CD4-positive, alpha-beta T cell (primary cell): ENCODE measurements around the gene WDR38. TPM values are rescaled to one million over a fixed set of nuclear protein-coding genes. Genes with fewer than 3 reads are reported as not detected.
A peak's percentile ranks its signal among the peaks of the same experiment; 100 is the strongest.

ENCODE experiments used
- ATAC-seq: fragments of 200-7000 bp; cut with Tn5 transposase; one replicate; pipeline ENCODE4 v1.10.0; 2022; ENCODE audit warnings: mild to moderate bottlenecking; ENCODE audit not compliant: poor library complexity
- CTCF ChIA-PET: fragments of 350-600 bp; sonication (Branson Sonifier 250); formaldehyde crosslinking; loops from one replicate; lab custom pipeline; 2021; ENCODE audit warnings: antibody characterized with exemption, inconsistent platforms; lab: Charles Lee
- POLR2A ChIA-PET: fragments of 350-600 bp; sonication (Branson Sonifier 250); formaldehyde crosslinking; loops from one replicate; lab custom pipeline; 2021; ENCODE audit warnings: antibody characterized with exemption, inconsistent platforms; lab: Charles Lee
- DNase-seq, 14 experiments: peaks; one replicate each; pipeline ENCODE4 v3.0.0-alpha.2; 2013 to 2020; ENCODE audit warnings: mixed read lengths in 2 of 14
- H3K27ac ChIP-seq, 2 donors: one replicate each; pipeline versions ENCODE4 v1.5.1 to v1.7.0; 2013; ENCODE audit warnings: low read length in 2 of 2, low read depth in 1 of 2, mild to moderate bottlenecking in 1 of 2
- H3K27me3 ChIP-seq, 2 experiments: 1 replicate in 1 of 2; 2 replicates in 1 of 2; pipeline versions ENCODE4 v1.6.1 to v1.7.0; 2013; ENCODE audit warnings: low read length in 2 of 2, control low read depth in 1 of 2, mild to moderate bottlenecking in 1 of 2, moderate library complexity in 1 of 2; ENCODE audit not compliant: insufficient read depth in 2 of 2, control insufficient read depth in 1 of 2
- H3K36me3 ChIP-seq: one replicate; pipeline ENCODE4 v1.6.1; 2013; ENCODE audit warnings: low read length, control low read depth; ENCODE audit not compliant: insufficient read depth
- H3K4me1 ChIP-seq: one replicate; pipeline ENCODE4 v1.6.1; 2013; ENCODE audit warnings: low read length, control low read depth; ENCODE audit not compliant: insufficient read depth
- H3K4me3 ChIP-seq: one replicate; pipeline ENCODE4 v1.5.1; 2013; ENCODE audit warnings: mild to moderate bottlenecking, low read length, moderate library complexity
- H3K9me3 ChIP-seq, 2 experiments: 1 replicate in 1 of 2; 2 replicates in 1 of 2; pipeline versions ENCODE4 v1.6.1 to v1.7.0; 2013; ENCODE audit warnings: low read length in 2 of 2, mild to moderate bottlenecking in 2 of 2, control low read depth in 1 of 2, moderate library complexity in 1 of 2; ENCODE audit not compliant: control insufficient read depth in 1 of 2, insufficient read depth in 1 of 2
- H3K27ac Mint-ChIP-seq: one replicate; pipeline ENCODE4 v1.8.0; 2020; ENCODE audit warnings: mixed read lengths
- H3K27me3 Mint-ChIP-seq: one replicate; pipeline ENCODE4 v1.8.0; 2021; ENCODE audit warnings: mixed read lengths
- H3K36me3 Mint-ChIP-seq: one replicate; pipeline ENCODE4 v1.8.0; 2021; ENCODE audit warnings: low read depth, mixed read lengths
- H3K4me1 Mint-ChIP-seq: one replicate; pipeline ENCODE4 v1.8.0; 2021; ENCODE audit warnings: low read depth, mixed read lengths
- H3K4me3 Mint-ChIP-seq: one replicate; pipeline ENCODE4 v1.8.0; 2020; ENCODE audit warnings: mild to moderate bottlenecking, mixed read lengths
- H3K9me3 Mint-ChIP-seq: one replicate; pipeline ENCODE4 v1.8.0; 2020; ENCODE audit warnings: mixed read lengths
- intact Hi-C, 2 experiments: fragments of 100-400 bp; cut with DNase I in 1 of 2; cut with micrococcal nuclease in 1 of 2; formaldehyde crosslinking; loops; one replicate each; pipeline versions ENCODE4 v1.15.1 to v1.9.0; 2023 to 2025; cut with DNase I, micrococcal nuclease
- total RNA-seq, 174 experiments: library from RNA in 2 of 174; stranded (reverse) in 2 of 174; gene quantifications; one replicate each; pipeline ENCODE4 v1.2.3 and lab custom pipeline; 2021 to 2026
- TF ChIP-seq, protein P1 (sequence below): fragments of 200-600 bp; IDR thresholded peaks from one replicate; pipeline ENCODE4 v1.8.0; 2022; ENCODE audit warnings: antibody characterized with exemption, mild to moderate bottlenecking

WDR38 gene
- total RNA-seq, 2 experiments from 2014 or later, result not detected

DNA sequence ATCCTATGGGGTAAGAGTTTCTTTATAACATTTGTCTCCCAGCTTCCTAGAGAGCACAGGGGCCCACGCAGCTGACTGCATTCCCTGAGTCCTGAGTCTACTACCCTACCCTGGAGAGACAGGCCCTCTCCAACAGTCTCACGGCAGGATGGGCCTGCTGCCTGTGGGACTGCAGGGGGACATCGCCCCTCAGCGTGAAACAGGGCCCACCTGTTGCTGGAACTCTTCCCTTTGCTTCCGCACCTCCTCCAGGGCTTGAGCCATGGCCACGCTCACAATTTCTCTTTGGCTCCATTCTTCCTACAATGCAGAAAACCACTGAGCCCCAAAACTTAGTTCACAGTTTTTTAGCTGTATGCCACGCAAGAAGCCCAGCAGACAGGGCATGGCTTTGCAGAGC is 36.9 kb downstream of the WDR38 start:
- intact Hi-C loops, result loop anchor here in 1 of 2 experiments (5.0 kb wide), 2 partner anchors 178 to 273 kb away; no protein-coding TSS in a partner anchor
- no peak for ATAC-seq
- H3K4me1 ChIP-seq, result peaks cover 8% of the 10 kb centered on the region
- H3K36me3 ChIP-seq, result peaks cover 75% of the 10 kb centered on the region
- CTCF ChIA-PET, result no interaction called here
- Mint-ChIP-seq H3K4me1 (peaks cover 9% of the 10 kb centered on the region), H3K36me3 (peaks cover 88% of the 10 kb centered on the region), H3K4me3 (no peak overlapping the region), H3K27me3 (peaks cover 7% of the 10 kb centered on the region), H3K9me3 (no peaks in the 10 kb centered on the region), H3K27ac (no peak overlapping the region)
- TF ChIP-seq, protein P1, sequence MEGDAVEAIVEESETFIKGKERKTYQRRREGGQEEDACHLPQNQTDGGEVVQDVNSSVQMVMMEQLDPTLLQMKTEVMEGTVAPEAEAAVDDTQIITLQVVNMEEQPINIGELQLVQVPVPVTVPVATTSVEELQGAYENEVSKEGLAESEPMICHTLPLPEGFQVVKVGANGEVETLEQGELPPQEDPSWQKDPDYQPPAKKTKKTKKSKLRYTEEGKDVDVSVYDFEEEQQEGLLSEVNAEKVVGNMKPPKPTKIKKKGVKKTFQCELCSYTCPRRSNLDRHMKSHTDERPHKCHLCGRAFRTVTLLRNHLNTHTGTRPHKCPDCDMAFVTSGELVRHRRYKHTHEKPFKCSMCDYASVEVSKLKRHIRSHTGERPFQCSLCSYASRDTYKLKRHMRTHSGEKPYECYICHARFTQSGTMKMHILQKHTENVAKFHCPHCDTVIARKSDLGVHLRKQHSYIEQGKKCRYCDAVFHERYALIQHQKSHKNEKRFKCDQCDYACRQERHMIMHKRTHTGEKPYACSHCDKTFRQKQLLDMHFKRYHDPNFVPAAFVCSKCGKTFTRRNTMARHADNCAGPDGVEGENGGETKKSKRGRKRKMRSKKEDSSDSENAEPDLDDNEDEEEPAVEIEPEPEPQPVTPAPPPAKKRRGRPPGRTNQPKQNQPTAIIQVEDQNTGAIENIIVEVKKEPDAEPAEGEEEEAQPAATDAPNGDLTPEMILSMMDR, result no peak
- no peak overlapping the region for H3K27ac ChIP-seq
- POLR2A ChIA-PET, result no interaction called here
- no peak for DNase-seq
- no peak overlapping the region for H3K4me3 ChIP-seq
- H3K9me3 ChIP-seq, result no peaks in the 10 kb centered on the region
- H3K27me3 ChIP-seq, result no peaks in the 10 kb centered on the region

DNA sequence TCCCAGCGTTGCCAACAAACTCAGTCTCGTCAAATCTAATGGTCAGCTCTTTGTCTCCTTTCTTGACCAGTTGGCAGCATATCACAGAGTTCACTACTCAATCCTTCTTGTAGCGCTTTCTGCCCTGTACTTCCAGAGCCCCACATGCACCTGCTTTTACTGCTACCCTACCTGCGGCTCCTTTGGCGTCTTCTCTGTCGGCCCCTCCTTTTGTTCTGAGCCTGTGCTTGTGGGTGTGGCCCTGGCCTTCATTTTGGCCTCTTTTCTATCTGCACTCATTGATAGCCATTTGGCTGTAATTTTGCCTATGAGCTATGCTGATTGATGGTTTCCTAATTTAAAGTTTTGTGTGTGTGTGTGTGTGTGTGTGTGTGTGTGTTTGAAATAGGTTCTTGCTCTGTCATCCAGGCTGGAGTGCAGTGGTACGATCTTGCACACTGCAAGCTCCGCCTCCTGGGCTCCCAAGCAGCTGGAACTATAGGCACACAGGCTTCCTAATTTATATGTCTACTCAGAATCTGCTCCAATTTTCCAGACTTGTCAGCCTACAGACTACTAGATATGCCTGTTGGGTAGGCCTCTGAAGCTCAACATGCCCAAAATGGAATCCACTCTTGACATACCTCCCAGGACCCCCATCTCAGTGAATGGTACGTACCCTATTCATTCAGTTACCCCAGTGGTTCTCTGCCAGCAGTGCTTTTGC is 40.9 kb downstream of the WDR38 start:
- H3K36me3 ChIP-seq, result peaks cover 63% of the 10 kb centered on the region
- intact Hi-C loops, result loop anchor here (1.0 to 5.0 kb wide), 3 partner anchors 122 to 277 kb away; no protein-coding TSS in a partner anchor
- H3K36me3 Mint-ChIP-seq, result peaks cover 85% of the 10 kb centered on the region

DNA sequence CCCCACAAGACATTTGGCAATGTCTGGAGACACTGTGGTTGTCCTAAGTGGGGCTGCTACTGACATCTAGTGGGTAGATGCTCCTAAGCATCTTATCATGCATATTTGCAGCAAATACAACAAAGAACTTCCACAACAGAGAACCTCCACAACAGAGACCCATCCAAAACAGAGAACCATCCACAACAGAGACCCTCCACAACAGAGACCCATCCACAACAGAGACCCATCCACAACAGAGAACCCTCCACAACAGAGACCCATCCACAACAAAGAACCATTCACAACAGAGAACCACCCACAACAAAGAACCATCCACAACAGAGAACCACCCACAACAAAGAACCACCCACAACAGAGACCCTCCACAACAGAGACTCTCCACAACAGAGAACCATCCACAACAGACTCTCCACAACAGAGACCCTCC is 41.5 kb downstream of the WDR38 start:
- H3K36me3 ChIP-seq, result peaks cover 63% of the 10 kb centered on the region
- no peak overlapping the region for H3K27ac ChIP-seq
- DNase-seq, result peak in 11 of 14 experiments; percentile 10 to 77 (median 37)

More for the DNA sequence above, 40.9 kb downstream of the WDR38 start:
- Mint-ChIP-seq H3K9me3 (no peaks in the 10 kb centered on the region), H3K27me3 (peaks cover 7% of the 10 kb centered on the region), H3K4me3 (no peak overlapping the region), H3K27ac (no peak overlapping the region), H3K4me1 (peaks cover 14% of the 10 kb centered on the region)
- H3K27ac ChIP-seq, result no peak overlapping the region
- peaks cover 8% of the 10 kb centered on the region for H3K4me1 ChIP-seq
- ChIA-PET CTCF (interaction anchor here (1.1 to 1.7 kb wide), 3 partner anchors 25 to 122 kb away, joined by 4 to 10 read pairs (median 6); partner anchors contain the start of gene WDR38), POLR2A (interaction anchor here (0.8 to 0.9 kb wide), 2 partner anchors 23 to 33 kb away, joined by 3 to 4 read pairs; no protein-coding TSS in a partner anchor)
- TF ChIP-seq, protein P1, result no peak
- DNase-seq (no peak), ATAC-seq (no peak)
- no peak overlapping the region for H3K4me3 ChIP-seq
- H3K9me3 ChIP-seq, result no peaks in the 10 kb centered on the region
- H3K27me3 ChIP-seq, result no peaks in the 10 kb centered on the region

More for the DNA sequence above, 41.5 kb downstream of the WDR38 start:
- H3K4me1 ChIP-seq, result peaks cover 8% of the 10 kb centered on the region
- peaks cover 7% of the 10 kb centered on the region for H3K27me3 Mint-ChIP-seq
- no peaks in the 10 kb centered on the region for H3K9me3 Mint-ChIP-seq
- no peaks in the 10 kb centered on the region for H3K27me3 ChIP-seq
- ATAC-seq, result peak; percentile 96
- ChIA-PET POLR2A (no interaction called here), CTCF (interaction anchor here (1.7 kb wide), 1 partner anchor 42 kb away, joined by 10 read pairs; the partner anchor contains the start of gene WDR38)
- H3K4me3 Mint-ChIP-seq, result no peak overlapping the region
- intact Hi-C loops, result loop anchor here (1.0 to 5.0 kb wide), 3 partner anchors 122 to 277 kb away; no protein-coding TSS in a partner anchor
- H3K27ac Mint-ChIP-seq, result no peak overlapping the region
- TF ChIP-seq, protein P1, result peak; percentile 31
- H3K36me3 Mint-ChIP-seq, result peaks cover 85% of the 10 kb centered on the region
- no peaks in the 10 kb centered on the region for H3K9me3 ChIP-seq
- peaks cover 14% of the 10 kb centered on the region for H3K4me1 Mint-ChIP-seq
- H3K4me3 ChIP-seq, result no peak overlapping the region
